HFFc6 (cell line): Measurements from ENCODE around the gene DYNLL2. TPM values are rescaled to one million over a fixed set of nuclear protein-coding genes. Genes with fewer than 3 reads are reported as not detected.

Source experiments
- DNase-seq: peaks from one replicate; pipeline ENCODE4 v3.0.0-alpha.2; 2018
- H3K27ac Mint-ChIP-seq: 2 replicates; pipeline ENCODE4 v1.8.0; 2020; ENCODE audit warnings: mild to moderate bottlenecking, mixed read lengths
- H3K27me3 Mint-ChIP-seq: 2 replicates; pipeline ENCODE4 v1.8.0; 2021; ENCODE audit warnings: mild to moderate bottlenecking, moderate library complexity, mixed read lengths; ENCODE audit not compliant: insufficient read depth
- H3K36me3 Mint-ChIP-seq: 2 replicates; pipeline ENCODE4 v1.8.0; 2021; ENCODE audit warnings: low read depth, mixed read lengths
- H3K4me1 Mint-ChIP-seq: 2 replicates; pipeline ENCODE4 v1.8.0; 2020; ENCODE audit warnings: low read depth, mixed read lengths
- H3K4me3 Mint-ChIP-seq: 2 replicates; pipeline ENCODE4 v1.8.0; 2020; ENCODE audit warnings: mild to moderate bottlenecking, moderate library complexity, mixed read lengths
- H3K9me3 Mint-ChIP-seq: 2 replicates; pipeline ENCODE4 v1.8.0; 2020; ENCODE audit warnings: mild to moderate bottlenecking, mixed read lengths
- total RNA-seq, 6 experiments: library from RNA; stranded (reverse); fragmentation: NEBNext Ultra II Directional; extraction: Animal tissue kit (Norgen Biotek cat#: 25700); gene quantifications; 2 replicates in 1 of 6; 3 replicates in 5 of 6; pipeline ENCODE4 v1.2.3, GENCODE V29; 2021
- TF ChIP-seq, protein P1 (sequence below): fragments of 200-600 bp; sonication (generic); IDR thresholded peaks from 2 replicates; pipeline ENCODE4 v1.5.0; 2021; ENCODE audit warnings: antibody characterized with exemption, mild to moderate bottlenecking

DYNLL2 gene
- total RNA-seq, 6 experiments from 2014 or later, result 31.8 to 38.9 (median 35.5) TPM

GRCh38 chr17:58046239-58047094 lies 36.8 kb upstream of the DYNLL2 start:
- Mint-ChIP-seq H3K9me3 (no peaks in the 10 kb centered on the region), H3K36me3 (no peaks in the 10 kb centered on the region), H3K4me1 (peaks cover 6% of the 10 kb centered on the region), H3K27ac (no peak overlapping the region), H3K27me3 (peaks cover 29% of the 10 kb centered on the region), H3K4me3 (no peak overlapping the region)
- TF ChIP-seq, protein P1, sequence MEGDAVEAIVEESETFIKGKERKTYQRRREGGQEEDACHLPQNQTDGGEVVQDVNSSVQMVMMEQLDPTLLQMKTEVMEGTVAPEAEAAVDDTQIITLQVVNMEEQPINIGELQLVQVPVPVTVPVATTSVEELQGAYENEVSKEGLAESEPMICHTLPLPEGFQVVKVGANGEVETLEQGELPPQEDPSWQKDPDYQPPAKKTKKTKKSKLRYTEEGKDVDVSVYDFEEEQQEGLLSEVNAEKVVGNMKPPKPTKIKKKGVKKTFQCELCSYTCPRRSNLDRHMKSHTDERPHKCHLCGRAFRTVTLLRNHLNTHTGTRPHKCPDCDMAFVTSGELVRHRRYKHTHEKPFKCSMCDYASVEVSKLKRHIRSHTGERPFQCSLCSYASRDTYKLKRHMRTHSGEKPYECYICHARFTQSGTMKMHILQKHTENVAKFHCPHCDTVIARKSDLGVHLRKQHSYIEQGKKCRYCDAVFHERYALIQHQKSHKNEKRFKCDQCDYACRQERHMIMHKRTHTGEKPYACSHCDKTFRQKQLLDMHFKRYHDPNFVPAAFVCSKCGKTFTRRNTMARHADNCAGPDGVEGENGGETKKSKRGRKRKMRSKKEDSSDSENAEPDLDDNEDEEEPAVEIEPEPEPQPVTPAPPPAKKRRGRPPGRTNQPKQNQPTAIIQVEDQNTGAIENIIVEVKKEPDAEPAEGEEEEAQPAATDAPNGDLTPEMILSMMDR, result no peak
- DNase-seq, result no peak

- H3K27me3 Mint-ChIP-seq, result peaks cover 31% of the 10 kb centered on the region
These were observed 35.7 kb upstream of the DYNLL2 start for GRCh38 chr17:58047376-58048150.

GRCh38 chr17:58049533-58049932 lies 33.7 kb upstream of the DYNLL2 start:
- peaks cover 6% of the 10 kb centered on the region for H3K4me1 Mint-ChIP-seq
- H3K27me3 Mint-ChIP-seq, result peaks cover 27% of the 10 kb centered on the region
- TF ChIP-seq, protein P1, result no peak
- no peaks in the 10 kb centered on the region for H3K36me3 Mint-ChIP-seq
- no peaks in the 10 kb centered on the region for H3K9me3 Mint-ChIP-seq
- H3K4me3 Mint-ChIP-seq, result no peak overlapping the region
- H3K27ac Mint-ChIP-seq, result no peak overlapping the region
- no peak for DNase-seq

More at GRCh38 chr17:58047376-58048150, 35.7 kb upstream of the DYNLL2 start:
- DNase-seq, result no peak
- Mint-ChIP-seq H3K36me3 (no peaks in the 10 kb centered on the region), H3K27ac (no peak overlapping the region), H3K4me1 (peaks cover 6% of the 10 kb centered on the region), H3K9me3 (no peaks in the 10 kb centered on the region), H3K4me3 (no peak overlapping the region)
- TF ChIP-seq, protein P1, result no peak

GRCh38 chr17:58050966-58051365 lies 32.3 kb upstream of the DYNLL2 start:
- no peaks in the 10 kb centered on the region for H3K36me3 Mint-ChIP-seq
- H3K4me3 Mint-ChIP-seq, result no peak overlapping the region
- DNase-seq, result no peak
- no peak overlapping the region for H3K27ac Mint-ChIP-seq
- no peaks in the 10 kb centered on the region for H3K9me3 Mint-ChIP-seq
- H3K27me3 Mint-ChIP-seq, result peaks cover 32% of the 10 kb centered on the region
- peaks cover 6% of the 10 kb centered on the region for H3K4me1 Mint-ChIP-seq
- TF ChIP-seq, protein P1, result no peak

- Mint-ChIP-seq H3K27ac (no peak overlapping the region), H3K9me3 (no peaks in the 10 kb centered on the region)
- TF ChIP-seq, protein P1, result no peak
These were observed 31.8 kb upstream of the DYNLL2 start for GRCh38 chr17:58051468-58051867.

More at GRCh38 chr17:58051468-58051867, 31.8 kb upstream of the DYNLL2 start:
- DNase-seq, result no peak
- no peak overlapping the region for H3K4me3 Mint-ChIP-seq
- peaks cover 6% of the 10 kb centered on the region for H3K4me1 Mint-ChIP-seq
- no peaks in the 10 kb centered on the region for H3K36me3 Mint-ChIP-seq
- H3K27me3 Mint-ChIP-seq, result peaks cover 32% of the 10 kb centered on the region
